GM21723 (cell line): Measurements from ENCODE around the gene GTF2A1L.
"Not testable (repeated sequence)": the region's sequence is repeated elsewhere in the genome, so short reads cannot be mapped to it uniquely, and the experiment has no call there.

ENCODE experiments used
- ATAC-seq: cut with Tn5 transposase; IDR thresholded peaks from one replicate; pipeline ENCODE4 v1.9.1; 2021; ENCODE audit warnings: mild to moderate bottlenecking, moderate library complexity; ENCODE audit not compliant: unreplicated experiment

GTF2A1L gene

GRCh38 chr2:48694149-48694548 is 76.5 kb downstream of the GTF2A1L start:
- ATAC-seq: no peak

GRCh38 chr2:48695991-48696390 is 78.3 kb downstream of the GTF2A1L start:
- ATAC-seq: no peak

- ATAC-seq: no peak
Measured at GRCh38 chr2:48696881-48697280, 79.2 kb downstream of the GTF2A1L start.

- ATAC-seq: no peak
Measured at GRCh38 chr2:48699348-48699930, 81.8 kb downstream of the GTF2A1L start.

DNA sequence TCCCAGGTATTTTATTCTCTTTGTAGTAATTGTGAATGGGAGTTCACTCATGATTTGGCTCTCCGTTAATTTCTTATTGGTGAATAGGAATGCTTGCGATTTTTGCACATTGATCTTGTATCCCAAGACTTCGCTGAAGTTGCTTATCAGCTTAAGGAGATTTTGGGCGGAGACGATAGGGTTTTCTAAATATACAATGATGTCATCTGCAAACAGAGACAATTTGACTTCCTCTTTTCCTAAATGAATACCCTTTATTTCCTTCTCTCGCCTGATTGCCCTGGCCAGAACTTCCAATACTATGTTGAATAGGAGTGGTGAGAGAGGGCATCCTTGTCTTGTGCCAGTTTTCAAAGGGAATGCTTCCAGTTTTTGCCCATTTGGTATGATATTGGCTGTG is 86.0 kb downstream of the GTF2A1L start:
- ATAC-seq: not testable (repeated sequence)

DNA sequence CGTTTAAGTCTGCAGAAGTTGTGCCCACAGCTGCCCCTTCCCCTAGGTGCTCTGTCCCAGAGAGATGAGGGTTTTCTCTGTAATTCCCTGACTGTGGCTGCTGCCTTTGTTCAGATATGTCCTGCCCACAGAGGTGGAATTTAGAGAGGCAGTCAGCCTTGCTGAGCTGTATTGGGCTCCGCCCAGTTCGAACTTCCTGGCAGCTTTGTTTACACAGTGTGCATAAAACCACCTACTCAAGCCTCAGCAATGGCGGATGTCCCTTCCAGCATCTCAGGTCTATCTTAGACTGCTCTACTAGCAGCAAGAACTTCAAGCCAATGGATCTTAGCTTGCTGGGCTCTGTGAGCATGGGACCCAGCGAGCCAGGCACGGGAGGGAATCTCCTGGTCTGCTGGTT is 89.8 kb downstream of the GTF2A1L start:
- ATAC-seq: no peak

DNA sequence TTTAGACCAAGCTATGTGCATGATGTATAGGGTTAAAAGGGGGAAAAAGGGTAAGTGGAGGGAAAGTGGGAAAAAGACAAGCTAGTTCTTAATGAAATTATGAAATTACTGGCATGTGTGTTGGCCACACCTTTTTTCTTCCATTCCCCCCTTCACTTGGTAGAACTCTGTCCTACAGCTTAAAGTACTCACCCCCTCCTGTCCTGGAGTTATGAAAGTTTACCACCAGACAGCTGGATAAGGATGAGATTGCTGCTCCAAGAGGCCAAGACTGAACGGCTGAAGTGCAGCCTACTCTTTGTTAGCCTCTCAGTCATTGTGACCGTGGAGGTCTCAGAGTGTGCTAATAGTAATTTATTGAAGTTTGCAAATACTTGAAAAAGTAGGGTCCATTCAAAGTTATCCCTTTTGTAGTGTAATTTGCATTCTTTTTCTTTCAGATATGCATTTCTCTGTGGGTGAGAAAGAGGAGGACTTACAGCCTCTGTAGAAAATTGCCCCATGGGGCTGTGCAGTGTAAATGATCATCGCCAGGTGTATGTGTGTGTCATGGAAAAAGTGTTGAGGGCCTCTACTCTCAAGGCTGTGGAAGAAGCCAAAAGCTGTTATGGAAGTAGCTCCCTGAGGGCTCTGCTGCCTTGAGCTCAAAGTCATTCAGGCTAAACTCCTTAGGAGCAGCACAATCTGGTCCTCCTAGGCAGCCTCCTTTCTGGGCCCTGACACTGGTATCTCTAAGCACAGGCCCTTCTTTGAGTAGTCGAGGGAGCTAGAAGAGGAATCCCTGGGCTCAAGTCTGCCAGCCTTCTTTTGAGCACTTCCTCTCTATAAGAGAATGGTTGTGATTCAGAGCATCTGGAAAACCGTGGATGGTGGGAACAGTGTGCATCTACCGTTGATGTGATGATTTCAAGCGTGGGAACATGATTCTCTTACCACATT is 91.7 kb downstream of the GTF2A1L start:
- ATAC-seq: no peak

DNA sequence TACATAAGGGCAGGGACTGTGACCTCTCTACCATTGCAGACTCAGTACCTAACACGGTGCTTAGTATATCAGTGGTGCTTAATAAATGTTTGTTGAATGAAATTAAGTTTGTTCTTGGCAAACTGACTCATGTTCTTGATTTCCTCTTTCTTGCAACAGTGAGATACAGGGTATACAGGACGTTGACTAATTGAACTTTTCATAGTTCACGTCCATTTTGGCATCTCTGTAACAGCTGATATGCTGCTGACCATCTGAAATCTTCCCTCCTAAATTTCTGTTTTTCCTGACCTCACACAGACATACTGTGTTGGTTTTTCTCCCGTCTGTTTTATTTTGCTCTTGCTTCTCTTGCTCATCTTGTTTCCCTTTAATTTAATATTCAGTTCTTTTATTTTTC is 93.7 kb downstream of the GTF2A1L start:
- ATAC-seq: no peak

GRCh38 chr2:48712151-48712550 is 94.5 kb downstream of the GTF2A1L start:
- ATAC-seq: no peak

DNA sequence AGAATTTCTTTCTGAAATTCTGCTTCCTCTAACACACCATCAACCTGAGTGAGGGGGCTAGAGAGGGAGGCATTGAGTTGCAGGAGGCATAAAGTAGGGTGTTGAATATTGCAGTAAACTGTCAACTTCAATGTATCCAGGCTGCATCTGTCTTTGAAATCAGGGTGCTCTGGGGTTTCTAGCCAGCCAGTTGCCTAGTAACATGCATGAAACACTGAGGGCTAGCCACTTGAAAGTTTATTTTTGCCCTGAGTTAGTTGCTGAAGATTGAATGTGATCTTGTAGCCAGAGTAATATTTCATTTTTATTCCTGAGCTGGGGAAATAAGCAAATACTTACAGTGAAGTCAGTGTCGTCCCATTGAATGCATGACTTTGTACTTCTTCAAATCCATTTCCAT is 96.0 kb downstream of the GTF2A1L start:
- no peak for ATAC-seq

- no peak for ATAC-seq
Measured at GRCh38 chr2:48714245-48714644, 96.6 kb downstream of the GTF2A1L start.

DNA sequence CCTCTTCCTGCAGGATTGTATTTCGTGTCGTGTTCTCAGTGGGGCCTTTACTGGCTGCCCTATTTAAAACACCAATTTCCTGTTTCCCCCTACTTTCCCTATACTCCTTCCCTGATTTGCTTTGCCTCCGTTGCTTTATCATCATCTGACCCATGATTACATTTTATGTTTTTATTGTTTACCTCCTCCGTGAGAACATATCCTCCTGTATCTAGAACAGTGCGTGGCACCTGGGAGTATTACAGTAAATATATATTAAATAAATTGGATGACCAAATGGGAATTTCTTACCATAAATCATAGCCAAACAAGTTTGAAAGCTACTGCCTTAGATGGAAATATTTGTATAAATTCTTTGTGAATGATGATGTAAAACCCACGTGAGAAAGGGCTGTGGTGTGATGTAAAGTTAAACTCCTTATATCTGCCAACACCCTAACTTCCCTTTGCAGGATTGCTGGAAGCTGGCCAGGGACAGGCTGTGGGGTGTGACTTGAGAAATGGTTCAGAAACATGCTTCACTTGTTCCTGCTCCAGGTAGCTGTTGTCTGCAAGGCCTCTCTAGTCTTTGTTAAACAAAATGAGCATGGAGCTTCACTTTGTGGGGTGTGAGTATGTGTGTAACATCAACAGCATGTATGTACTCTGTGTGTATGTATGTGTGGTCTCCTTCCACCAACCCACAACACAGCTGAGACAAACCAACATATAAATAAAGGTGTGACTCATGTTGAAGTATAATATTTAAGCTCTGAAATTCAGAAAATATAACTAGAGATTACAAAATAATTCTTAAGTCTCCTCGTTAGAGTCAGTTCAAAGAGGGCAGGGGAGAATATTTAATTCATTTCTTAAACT is 97.6 kb downstream of the GTF2A1L start:
- ATAC-seq: no peak

GRCh38 chr2:48715956-48716355 is 98.3 kb downstream of the GTF2A1L start:
- no peak for ATAC-seq

DNA sequence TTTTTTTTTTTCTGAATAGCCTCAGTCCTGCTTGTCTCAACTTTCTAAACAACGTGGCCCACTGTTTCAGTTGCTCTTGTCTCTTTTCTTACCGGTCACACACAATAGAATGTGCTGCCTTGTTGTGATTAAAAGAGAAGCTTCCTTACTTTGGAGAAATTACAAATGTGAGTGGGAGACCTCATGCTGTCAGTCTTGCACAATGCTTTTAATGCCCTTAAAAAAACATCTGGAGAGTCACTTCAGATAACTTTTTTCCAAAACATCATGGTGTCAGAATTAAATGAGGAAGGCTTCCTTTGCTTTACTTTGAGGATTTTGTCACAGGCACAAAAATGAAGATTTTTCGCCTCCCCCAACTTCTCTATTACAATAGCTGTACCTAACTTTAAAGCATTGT is 100.2 kb downstream of the GTF2A1L start:
- no peak for ATAC-seq

DNA sequence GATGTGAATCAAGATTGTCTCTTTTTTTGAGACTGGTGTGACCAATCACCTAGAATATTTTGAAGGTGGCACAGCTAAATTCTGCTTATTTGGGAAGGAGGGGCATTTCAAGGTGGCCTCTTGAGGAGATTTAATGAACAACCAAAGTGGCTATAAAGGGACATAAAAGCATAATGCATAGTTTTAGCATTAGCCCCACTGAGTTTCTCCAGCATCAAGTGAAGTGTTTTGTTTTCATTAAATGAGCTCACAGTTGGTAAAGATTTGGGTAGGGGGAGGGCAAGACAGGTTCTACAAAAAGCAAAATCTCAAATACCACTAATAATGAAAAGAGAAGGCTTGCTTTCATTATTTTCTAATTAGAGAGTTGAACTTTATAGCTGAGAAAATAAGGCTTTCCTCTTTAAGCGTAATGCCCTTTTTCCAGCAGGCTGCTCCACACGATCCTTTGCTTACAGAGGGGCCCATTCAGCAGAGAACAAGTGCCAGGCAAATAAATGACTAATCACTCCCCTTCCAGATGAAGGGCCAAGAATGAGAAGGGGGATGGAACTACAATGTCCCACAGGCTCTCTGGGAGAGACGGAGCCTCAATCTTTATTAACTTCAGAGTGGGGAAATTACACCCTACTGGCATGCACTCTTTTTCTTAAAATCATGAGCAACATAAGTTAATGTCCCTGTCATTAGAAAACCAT is 102.0 kb downstream of the GTF2A1L start:
- no peak for ATAC-seq

DNA sequence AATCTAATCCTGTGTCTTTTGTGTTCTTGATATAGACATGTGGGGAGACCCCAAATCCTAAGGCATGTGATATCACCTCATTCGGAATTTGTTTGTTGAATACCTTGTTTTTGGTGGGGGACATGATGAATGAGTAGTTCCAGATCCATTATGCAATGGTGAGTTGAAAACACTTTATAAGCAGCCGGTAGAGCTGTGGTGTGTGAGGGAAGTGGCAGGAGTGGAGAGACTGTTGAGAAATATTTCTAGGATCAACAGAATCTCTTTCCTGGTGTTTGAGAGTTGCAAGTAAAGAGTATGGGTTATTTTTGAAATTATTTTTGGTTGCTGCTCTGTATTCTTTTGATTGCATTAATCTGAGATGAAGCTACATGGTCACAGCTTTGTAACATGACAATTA is 103.5 kb downstream of the GTF2A1L start:
- ATAC-seq: no peak

- no peak for ATAC-seq
Measured at GRCh38 chr2:48722391-48722790, 104.7 kb downstream of the GTF2A1L start.

- ATAC-seq: no peak
Measured at GRCh38 chr2:48723129-48723528, 105.5 kb downstream of the GTF2A1L start.

- ATAC-seq: no peak
Measured at GRCh38 chr2:48724278-48724677, 106.6 kb downstream of the GTF2A1L start.

GRCh38 chr2:48725696-48726494 is 108.2 kb downstream of the GTF2A1L start:
- ATAC-seq: no peak
